Activated CD4-positive, alpha-beta memory T cell treated with anti-CD3 and anti-CD28 coated beads for 36 hours (primary cell): ENCODE data around the gene TMEM273. TPM values are rescaled to one million over a fixed set of nuclear protein-coding genes. Genes with fewer than 3 reads are reported as not detected.
A peak's percentile ranks its signal among the peaks of the same experiment; 100 is the strongest.

Experiments
- CTCF ChIA-PET: fragments of 350-600 bp; sonication (Branson Sonifier 250); formaldehyde crosslinking; loops from one replicate; lab custom pipeline; 2021; ENCODE audit warnings: antibody characterized with exemption, inconsistent platforms; lab: Charles Lee
- POLR2A ChIA-PET: fragments of 350-600 bp; sonication (Branson Sonifier 250); formaldehyde crosslinking; loops from one replicate; lab custom pipeline; 2021; ENCODE audit warnings: antibody characterized with exemption; lab: Charles Lee
- DNase-seq: peaks from one replicate; pipeline ENCODE4 v3.0.0-alpha.2; 2020
- H3K27ac Mint-ChIP-seq: one replicate; pipeline ENCODE4 v1.8.0; 2021; ENCODE audit warnings: mixed read lengths
- H3K27me3 Mint-ChIP-seq: one replicate; pipeline ENCODE4 v1.8.0; 2021; ENCODE audit warnings: mixed read lengths
- H3K36me3 Mint-ChIP-seq: one replicate; pipeline ENCODE4 v1.8.0; 2021; ENCODE audit warnings: mixed read lengths
- H3K4me1 Mint-ChIP-seq: one replicate; pipeline ENCODE4 v1.8.0; 2021; ENCODE audit warnings: low read depth, mixed read lengths
- H3K4me3 Mint-ChIP-seq: one replicate; pipeline ENCODE4 v1.8.0; 2021; ENCODE audit warnings: mild to moderate bottlenecking, mixed read lengths
- H3K9me3 Mint-ChIP-seq: one replicate; pipeline ENCODE4 v1.8.0; 2021; ENCODE audit warnings: mixed read lengths
- intact Hi-C: fragments of 100-400 bp; cut with micrococcal nuclease; formaldehyde crosslinking; loops from one replicate; pipeline ENCODE4 v1.15.1; 2023
- total RNA-seq, 2 experiments: library from RNA; stranded (reverse); gene quantifications; one replicate each; pipeline ENCODE4 v1.2.3, GENCODE V29; 2021

TMEM273 gene, protein sequence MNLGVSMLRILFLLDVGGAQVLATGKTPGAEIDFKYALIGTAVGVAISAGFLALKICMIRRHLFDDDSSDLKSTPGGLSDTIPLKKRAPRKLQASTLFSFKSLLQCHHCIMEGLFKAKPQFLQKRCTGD
- 100 to 1,000 TPM; 106 to 108 TPM for total RNA-seq

GRCh38 chr10:49187950-49188761, at the start of gene TMEM273:
TSS of gene TMEM273 (minus strand) at chr10:49188391. CDS start at chr10:49188336, 55 bp downstream.
- peaks cover 26% of the 10 kb centered on the region for H3K36me3 Mint-ChIP-seq
- ChIA-PET POLR2A (interaction anchor here (0.6 to 4.4 kb wide), 3 partner anchors 9 to 531 kb away, joined by 3 to 77 read pairs (median 3); no protein-coding TSS in a partner anchor), CTCF (interaction anchor here (0.9 to 1.4 kb wide), 2 partner anchors 24 to 219 kb away, joined by 3 read pairs; no protein-coding TSS in a partner anchor)
- H3K27me3 Mint-ChIP-seq = peaks cover 17% of the 10 kb centered on the region
- H3K27ac Mint-ChIP-seq = peak within 1 kb of the TSS; percentile 86
- intact Hi-C loops = loop anchor here (10.0 kb wide), 1 partner anchor 317 kb away; no protein-coding TSS in a partner anchor
- peak within 1 kb of the TSS; percentile 76 for H3K4me3 Mint-ChIP-seq
- DNase-seq = peak; percentile 73
- H3K4me1 Mint-ChIP-seq = peaks cover 38% of the 10 kb centered on the region
- H3K9me3 Mint-ChIP-seq = no peaks in the 10 kb centered on the region

- peaks cover 7% of the 10 kb centered on the region for H3K27me3 Mint-ChIP-seq
- no peak overlapping the region for H3K27ac Mint-ChIP-seq
- ChIA-PET POLR2A (no interaction called here), CTCF (no interaction called here)
- no peaks in the 10 kb centered on the region for H3K9me3 Mint-ChIP-seq
- H3K36me3 Mint-ChIP-seq = no peaks in the 10 kb centered on the region
- intact Hi-C loops = no loop called here
- H3K4me3 Mint-ChIP-seq = no peak overlapping the region
- no peaks in the 10 kb centered on the region for H3K4me1 Mint-ChIP-seq
- no peak for DNase-seq
Observed at GRCh38 chr10:49237985-49238384, 49.8 kb upstream of the TMEM273 start.

GRCh38 chr10:49235392-49235791, 47.2 kb upstream of the TMEM273 start:
- CTCF ChIA-PET = interaction anchor here (1.4 kb wide), 1 partner anchor 277 kb away, joined by 3 read pairs; no protein-coding TSS in a partner anchor

DNA sequence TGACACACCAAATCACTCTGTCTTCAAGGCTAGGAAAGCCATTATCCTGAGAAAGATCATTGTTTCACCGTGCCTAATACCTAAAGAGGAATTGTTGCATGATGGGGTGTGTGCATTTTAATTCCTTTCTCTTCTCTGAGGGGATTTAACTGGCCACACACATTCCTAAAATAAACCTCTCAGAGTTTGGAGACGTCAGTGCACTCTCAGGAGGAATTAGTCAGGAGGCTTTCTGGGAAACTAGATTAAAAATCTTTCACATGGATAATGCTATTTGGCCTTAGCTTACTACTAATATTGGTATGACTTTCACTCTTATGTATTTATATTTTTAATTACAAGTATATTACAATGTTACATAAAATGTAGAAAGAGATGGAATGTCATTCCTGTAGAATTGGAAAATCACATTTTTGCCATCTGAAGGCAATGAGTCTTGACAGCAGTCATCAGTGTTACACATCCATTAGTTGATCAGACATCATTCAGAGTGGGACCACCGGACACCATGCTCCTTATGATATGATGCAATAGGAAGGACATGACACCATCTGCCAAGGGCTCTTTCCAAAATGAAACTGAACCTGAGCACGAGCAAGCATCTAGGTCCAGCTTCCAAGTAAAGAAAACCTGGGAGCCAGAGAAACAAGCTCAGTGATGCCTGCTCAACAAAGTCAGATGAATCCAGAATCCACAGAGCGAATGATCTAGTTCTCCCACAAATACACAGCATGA, 43.1 kb upstream of the TMEM273 start:
- ChIA-PET POLR2A (no interaction called here), CTCF (no interaction called here)
- Mint-ChIP-seq H3K4me3 (no peak overlapping the region), H3K27ac (no peak overlapping the region), H3K4me1 (no peaks in the 10 kb centered on the region), H3K36me3 (no peaks in the 10 kb centered on the region), H3K27me3 (peaks cover 2% of the 10 kb centered on the region), H3K9me3 (no peaks in the 10 kb centered on the region)
- no peak for DNase-seq
- intact Hi-C loops = no loop called here

More at GRCh38 chr10:49235392-49235791, 47.2 kb upstream of the TMEM273 start:
- no peak for DNase-seq
- no peak overlapping the region for H3K4me3 Mint-ChIP-seq
- intact Hi-C loops = no loop called here
- H3K4me1 Mint-ChIP-seq = no peaks in the 10 kb centered on the region
- H3K27me3 Mint-ChIP-seq = peaks cover 4% of the 10 kb centered on the region
- no peaks in the 10 kb centered on the region for H3K9me3 Mint-ChIP-seq
- no peaks in the 10 kb centered on the region for H3K36me3 Mint-ChIP-seq
- no peak overlapping the region for H3K27ac Mint-ChIP-seq
- POLR2A ChIA-PET = no interaction called here

DNA sequence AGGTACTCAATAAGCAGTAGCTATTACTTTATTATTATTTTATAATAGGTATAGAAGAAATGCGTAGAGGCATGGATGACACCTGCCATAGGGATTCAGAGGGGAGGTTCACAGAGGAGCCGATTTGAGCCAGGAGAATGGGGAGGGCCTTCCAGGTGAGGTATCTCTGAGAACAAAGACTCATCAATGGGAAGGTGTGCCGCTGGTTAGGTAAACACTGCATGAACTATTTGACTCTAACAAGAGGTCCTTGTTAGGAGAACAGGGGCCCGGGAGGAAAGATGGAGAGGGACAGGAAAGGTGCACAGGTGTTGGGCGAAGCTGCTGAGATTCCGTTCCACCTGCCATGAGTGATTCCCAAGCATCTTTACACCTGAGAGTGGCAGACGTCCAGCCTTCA, 41.8 kb upstream of the TMEM273 start:
- Mint-ChIP-seq H3K27me3 (peaks cover 2% of the 10 kb centered on the region), H3K9me3 (no peaks in the 10 kb centered on the region), H3K4me3 (no peak overlapping the region), H3K4me1 (no peaks in the 10 kb centered on the region), H3K27ac (no peak overlapping the region), H3K36me3 (no peaks in the 10 kb centered on the region)
- intact Hi-C loops = no loop called here
- ChIA-PET POLR2A (no interaction called here), CTCF (no interaction called here)
- DNase-seq = no peak

DNA sequence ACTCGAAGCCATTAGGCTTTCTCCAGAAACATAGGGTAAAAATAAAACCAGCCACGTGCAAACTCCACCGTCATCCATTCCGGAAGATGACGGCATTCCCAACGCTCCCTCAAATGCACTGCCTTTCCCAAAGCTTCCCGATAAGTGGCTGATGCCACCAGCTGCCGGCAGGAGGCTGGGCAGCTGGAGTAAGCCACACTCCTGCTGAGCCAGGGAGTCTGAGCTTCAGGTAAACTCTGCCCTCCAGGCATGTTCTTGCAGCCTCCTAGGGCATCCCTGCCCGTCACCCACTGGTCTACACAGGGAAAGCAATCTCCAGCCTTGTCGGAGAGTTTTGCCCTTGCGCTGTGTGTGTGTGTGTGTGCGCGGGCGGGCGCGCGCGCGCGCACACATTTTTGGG, 40.5 kb upstream of the TMEM273 start:
- no peak for DNase-seq
- H3K27me3 Mint-ChIP-seq = peaks cover 2% of the 10 kb centered on the region
- no peak overlapping the region for H3K4me3 Mint-ChIP-seq
- H3K4me1 Mint-ChIP-seq = no peaks in the 10 kb centered on the region
- no peaks in the 10 kb centered on the region for H3K9me3 Mint-ChIP-seq
- POLR2A ChIA-PET = no interaction called here
- intact Hi-C loops = no loop called here
- no peaks in the 10 kb centered on the region for H3K36me3 Mint-ChIP-seq
- CTCF ChIA-PET = no interaction called here
- H3K27ac Mint-ChIP-seq = no peak overlapping the region

GRCh38 chr10:49227406-49227805, 39.2 kb upstream of the TMEM273 start:
- Mint-ChIP-seq H3K27me3 (peaks cover 2% of the 10 kb centered on the region), H3K36me3 (no peaks in the 10 kb centered on the region), H3K27ac (no peak overlapping the region), H3K9me3 (no peaks in the 10 kb centered on the region), H3K4me3 (no peak overlapping the region), H3K4me1 (no peaks in the 10 kb centered on the region)
- ChIA-PET POLR2A (no interaction called here), CTCF (no interaction called here)
- intact Hi-C loops = no loop called here
- DNase-seq = no peak

DNA sequence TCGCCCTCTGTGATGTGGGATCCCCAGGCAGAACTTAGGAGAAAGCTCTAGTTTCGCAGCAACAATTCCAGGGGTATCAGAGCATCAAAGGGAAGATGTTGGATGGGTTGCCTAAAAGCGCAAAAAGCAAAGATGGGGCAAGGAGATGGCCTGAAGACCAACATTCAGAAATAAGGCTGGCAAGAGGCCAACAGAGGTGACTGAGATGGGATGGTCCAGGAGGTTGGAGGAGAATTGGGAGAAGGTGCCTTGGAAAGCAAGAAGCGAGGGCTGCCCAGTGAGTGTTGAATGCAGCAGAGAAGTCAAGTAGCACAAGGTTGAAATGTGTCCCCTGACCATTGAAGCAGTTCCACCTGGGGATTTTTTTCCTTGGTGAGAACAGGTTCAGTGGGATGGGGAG, 38.4 kb upstream of the TMEM273 start:
- POLR2A ChIA-PET = no interaction called here
- Mint-ChIP-seq H3K4me1 (no peaks in the 10 kb centered on the region), H3K27ac (no peak overlapping the region), H3K27me3 (peaks cover 2% of the 10 kb centered on the region), H3K36me3 (no peaks in the 10 kb centered on the region), H3K4me3 (no peak overlapping the region), H3K9me3 (no peaks in the 10 kb centered on the region)
- CTCF ChIA-PET = no interaction called here
- no peak for DNase-seq
- intact Hi-C loops = no loop called here

GRCh38 chr10:49225218-49225876, 37.2 kb upstream of the TMEM273 start:
- no peaks in the 10 kb centered on the region for H3K36me3 Mint-ChIP-seq
- H3K9me3 Mint-ChIP-seq = no peaks in the 10 kb centered on the region
- H3K4me1 Mint-ChIP-seq = no peaks in the 10 kb centered on the region
- DNase-seq = no peak
- intact Hi-C loops = no loop called here
- H3K4me3 Mint-ChIP-seq = no peak overlapping the region
- POLR2A ChIA-PET = no interaction called here
- peaks cover 2% of the 10 kb centered on the region for H3K27me3 Mint-ChIP-seq
- no peak overlapping the region for H3K27ac Mint-ChIP-seq
- CTCF ChIA-PET = no interaction called here

- Mint-ChIP-seq H3K27ac (no peak overlapping the region), H3K36me3 (no peaks in the 10 kb centered on the region), H3K4me1 (no peaks in the 10 kb centered on the region), H3K4me3 (no peak overlapping the region), H3K9me3 (no peaks in the 10 kb centered on the region), H3K27me3 (no peaks in the 10 kb centered on the region)
- intact Hi-C loops = no loop called here
- ChIA-PET POLR2A (no interaction called here), CTCF (no interaction called here)
- DNase-seq = no peak
Observed at GRCh38 chr10:49223205-49223604, 35.0 kb upstream of the TMEM273 start.

DNA sequence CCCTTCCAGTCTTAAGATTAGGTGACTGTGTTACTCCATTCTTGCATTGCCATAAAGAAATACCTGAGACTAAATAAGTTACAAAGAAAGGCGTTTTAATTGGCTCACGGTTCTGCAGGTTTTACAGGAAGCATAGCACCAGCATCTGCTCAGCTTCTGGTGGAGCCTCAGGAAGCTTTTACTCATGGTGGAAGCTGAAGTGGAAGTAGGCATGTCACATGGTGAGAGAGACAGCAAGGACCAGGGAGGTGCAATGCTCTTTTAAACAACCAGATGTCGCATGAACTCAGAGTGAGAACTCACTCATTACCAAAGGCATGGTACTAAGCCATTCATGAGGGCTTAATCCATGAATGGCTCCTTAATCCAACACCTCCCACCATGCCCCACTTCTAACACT, 34.0 kb upstream of the TMEM273 start:
- Mint-ChIP-seq H3K27ac (no peak overlapping the region), H3K4me1 (no peaks in the 10 kb centered on the region), H3K27me3 (no peaks in the 10 kb centered on the region), H3K4me3 (no peak overlapping the region), H3K36me3 (no peaks in the 10 kb centered on the region), H3K9me3 (no peaks in the 10 kb centered on the region)
- intact Hi-C loops = no loop called here
- CTCF ChIA-PET = no interaction called here
- POLR2A ChIA-PET = no interaction called here
- no peak for DNase-seq

- CTCF ChIA-PET = no interaction called here
- DNase-seq = no peak
- Mint-ChIP-seq H3K4me1 (no peaks in the 10 kb centered on the region), H3K27me3 (peaks cover 2% of the 10 kb centered on the region), H3K4me3 (no peak overlapping the region), H3K36me3 (no peaks in the 10 kb centered on the region), H3K27ac (no peak overlapping the region), H3K9me3 (no peaks in the 10 kb centered on the region)
- intact Hi-C loops = no loop called here
- POLR2A ChIA-PET = no interaction called here
Observed at GRCh38 chr10:49220679-49221078, 32.5 kb upstream of the TMEM273 start.
